ENCODE results near the gene SPOPL.

SPOPL gene

DNA sequence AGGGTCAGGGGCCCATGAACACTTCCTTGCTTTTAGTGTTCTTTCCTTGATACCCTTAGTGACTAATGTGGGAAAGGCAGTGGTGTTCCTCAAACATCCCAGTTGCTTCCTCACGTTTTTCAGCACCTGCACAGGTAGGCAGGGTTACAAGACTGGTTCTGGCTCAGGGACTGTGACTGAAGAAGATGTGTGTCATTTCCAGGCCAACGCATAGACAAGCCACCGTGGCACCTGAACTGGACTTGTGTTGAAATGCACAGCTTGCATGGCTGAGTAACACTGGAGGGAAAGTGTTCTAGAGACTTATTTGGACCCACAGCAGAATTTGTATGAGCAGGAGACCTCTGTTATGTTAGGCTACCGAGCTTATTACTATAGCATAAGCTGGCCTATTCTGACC, 107.9 kb downstream of the SPOPL start:
- no peak for DNase-seq

DNA sequence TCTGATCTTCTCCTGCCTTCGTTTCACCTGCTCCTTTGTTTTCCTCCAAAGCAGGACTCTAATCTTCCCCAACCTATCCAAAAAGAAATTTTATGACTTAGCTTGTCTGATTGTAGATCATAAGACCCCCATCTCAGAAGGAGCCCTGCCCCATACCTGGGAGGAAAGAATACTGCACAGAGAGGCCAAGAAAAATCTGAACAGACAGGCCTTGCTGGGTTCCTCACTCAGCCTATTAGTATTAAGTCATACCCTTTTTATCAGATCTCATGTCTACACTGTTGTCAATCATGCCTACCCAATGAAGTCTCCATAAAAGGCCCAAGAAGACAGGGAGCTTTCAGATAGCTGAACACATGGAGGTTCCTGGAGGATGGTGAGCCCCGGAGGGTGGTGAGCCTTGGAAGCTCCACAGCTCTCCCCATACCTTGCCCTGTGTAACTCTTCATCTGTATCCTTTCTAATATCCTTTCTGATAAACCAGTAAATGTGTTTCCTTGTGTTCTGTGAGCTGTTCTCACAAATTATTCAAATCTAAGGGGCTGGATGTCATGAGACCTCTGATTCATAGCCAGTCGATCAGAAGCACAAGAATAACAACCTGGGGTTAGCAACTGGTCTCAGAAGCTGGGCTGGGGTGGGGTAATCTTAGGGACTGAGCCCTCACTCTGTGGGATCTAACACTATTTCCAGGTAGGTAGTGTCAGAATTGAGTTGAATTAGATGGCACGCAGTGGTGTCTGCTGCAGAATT, 108.8 kb downstream of the SPOPL start:
- DNase-seq = no peak

DNA sequence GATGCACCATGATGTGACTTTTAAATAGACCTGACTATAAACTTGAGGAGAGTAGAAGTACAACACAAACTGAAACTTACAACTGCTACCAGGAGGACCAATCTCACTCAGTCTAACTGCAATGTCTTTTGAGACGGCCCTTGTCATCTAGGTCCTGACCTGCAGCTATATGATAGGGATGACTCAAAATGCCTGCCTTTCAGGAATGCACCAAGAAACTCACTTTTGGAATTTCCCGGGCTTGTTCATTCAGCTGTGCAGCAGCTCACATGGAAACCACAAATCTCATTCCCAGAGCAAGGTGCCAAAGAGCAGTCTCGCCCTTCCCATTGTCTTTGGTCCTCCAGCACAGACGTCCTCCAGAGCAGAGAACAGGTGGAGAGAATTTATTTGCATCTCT, 113.7 kb downstream of the SPOPL start:
- no peak for DNase-seq

DNA sequence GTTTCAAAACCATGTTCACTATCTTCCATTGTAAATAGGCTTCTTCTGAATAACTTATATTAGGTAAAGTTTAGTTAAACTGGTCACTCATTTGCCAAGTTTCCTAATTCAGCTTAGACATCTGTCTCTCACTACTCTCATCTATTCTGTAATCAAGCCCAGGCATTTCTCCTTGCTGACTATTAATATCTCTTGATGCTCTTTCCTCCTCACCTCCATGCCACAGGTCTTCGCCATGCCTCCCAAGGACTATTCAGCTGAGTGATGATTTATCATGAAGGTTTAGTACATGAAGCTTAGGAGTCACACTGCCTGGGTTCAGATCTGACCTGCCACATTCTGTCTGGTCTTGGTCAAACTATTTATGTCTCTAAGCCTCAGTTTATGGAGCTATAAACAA, 115.5 kb downstream of the SPOPL start:
- no peak for DNase-seq

DNA sequence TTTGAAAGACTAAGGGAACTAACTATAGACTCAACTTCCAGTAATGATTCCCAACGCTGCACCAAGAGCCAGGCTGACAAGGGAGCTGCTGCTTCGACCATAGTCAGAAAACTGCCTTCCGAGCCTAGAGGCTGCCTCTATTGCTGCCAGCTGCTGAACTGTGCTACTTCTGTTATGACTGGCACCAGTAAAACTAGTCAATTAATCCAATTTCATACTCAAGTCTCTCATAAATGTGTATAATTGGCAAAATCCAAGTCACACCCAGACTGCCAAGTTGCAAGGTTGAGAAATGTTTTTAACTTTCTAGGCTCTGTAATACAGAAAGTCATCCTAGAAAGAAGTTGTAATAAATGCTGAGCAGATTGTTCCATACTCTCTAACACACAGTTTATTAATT, 117.4 kb downstream of the SPOPL start:
- no peak for DNase-seq

DNA sequence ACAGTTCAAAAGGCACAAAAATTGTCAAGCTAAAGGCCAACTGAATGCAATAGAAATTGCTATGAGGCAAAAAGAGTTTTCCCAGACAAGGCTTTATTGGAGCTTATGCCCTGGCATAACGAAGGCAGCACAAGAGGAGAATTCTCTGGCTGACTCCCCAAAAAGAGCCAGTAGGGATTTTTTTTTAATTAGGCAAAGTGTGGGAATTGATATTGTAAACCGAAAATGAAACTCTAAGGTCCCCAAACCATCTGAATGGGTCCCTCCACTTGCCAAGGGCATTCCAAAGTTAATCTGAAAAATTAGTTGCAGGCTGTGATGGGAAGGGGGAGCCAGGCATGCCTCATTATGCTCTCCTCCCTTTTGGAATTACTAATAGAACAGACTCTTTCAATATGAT, 118.9 kb downstream of the SPOPL start:
- DNase-seq = no peak

DNA sequence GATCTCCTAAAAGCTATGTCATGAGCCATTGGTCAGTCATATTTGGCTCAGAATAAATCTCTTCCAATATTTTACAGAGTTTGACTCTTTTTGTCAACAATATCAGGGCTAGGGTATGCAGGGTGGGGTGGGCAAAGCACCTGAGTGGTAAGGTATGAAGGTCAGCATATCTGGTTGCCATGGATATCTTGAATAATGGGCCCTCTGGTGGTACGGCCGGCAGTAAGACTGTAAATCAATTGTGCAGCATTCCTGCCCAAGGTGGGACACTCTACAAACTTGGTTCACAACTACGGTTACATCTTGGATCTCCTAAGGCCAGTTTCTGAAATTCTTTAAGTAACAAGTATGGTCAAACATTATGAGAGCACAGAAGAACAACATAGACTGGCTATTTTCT, 119.6 kb downstream of the SPOPL start:
- no peak for DNase-seq

DNA sequence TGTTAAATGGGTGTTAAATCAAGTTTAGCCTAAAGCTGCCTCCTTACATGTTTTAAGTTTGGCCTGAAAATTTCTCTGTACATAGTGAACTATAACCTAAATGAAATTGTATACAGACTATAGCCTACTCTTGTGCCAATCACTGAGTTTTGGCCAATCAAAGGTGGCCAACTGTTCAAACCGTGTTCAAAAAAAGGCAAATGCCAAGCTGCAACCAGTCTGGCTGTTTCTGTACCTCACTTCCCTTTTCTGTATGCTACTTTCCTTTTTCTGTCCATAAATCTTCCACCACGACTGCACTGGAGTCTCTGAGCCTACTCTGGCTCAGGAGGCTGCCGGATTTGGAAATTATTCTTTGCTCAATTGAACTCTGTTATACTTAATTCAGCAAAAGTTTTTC, 121.0 kb downstream of the SPOPL start:
- DNase-seq = no peak
